Measurements from ENCODE around the gene TMEM256. TPM values are rescaled to one million over a fixed set of nuclear protein-coding genes. Genes with fewer than 3 reads are reported as not detected.
A peak's percentile ranks its signal among the peaks of the same experiment; 100 is the strongest.

Gene TMEM256
- total RNA-seq, 1 experiment from 2014 or later, result 57.6 TPM

DNA sequence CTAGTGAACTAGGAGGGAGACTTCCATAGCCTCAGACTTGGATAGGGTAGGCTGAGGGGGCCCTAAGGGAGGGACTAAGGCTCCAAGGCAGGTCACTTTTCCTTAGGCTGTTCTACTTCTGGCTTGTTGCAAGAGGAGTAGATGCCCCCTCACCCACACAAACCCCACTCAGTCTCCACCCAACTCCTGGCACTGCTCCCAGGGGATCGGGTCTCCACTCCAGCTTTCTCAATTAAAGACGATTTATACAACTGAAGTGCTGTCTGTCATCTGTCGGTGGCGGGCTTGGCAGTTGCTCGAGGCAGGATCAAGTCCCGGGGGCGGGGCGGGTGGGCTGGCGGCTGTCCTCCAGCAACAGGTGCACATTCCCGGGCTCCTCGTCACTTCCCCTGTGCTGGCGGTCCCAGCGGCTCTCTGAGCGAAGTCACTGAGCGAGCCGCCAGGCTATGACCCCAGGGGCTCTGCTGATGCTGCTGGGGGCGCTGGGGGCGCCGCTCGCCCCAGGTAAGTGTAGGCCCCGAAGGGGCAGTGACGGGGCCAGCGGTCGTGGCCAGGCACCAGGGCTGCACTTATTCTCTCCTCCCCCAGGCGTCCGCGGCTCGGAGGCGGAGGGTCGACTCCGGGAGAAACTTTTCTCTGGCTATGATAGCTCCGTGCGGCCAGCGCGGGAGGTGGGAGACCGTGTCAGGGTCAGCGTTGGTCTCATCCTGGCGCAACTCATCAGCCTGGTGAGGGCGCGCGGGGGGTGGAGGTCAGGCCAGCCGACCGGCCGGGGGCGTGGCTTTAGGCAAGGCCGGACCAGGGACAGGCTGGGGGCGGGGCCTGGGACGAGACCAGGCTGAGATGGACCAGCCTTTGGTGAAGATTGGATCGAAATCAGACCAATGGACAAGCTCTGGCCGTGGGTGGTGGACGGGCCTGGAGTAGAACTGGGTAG lies 41.1 kb upstream of the TMEM256 start, which contains the start of gene CHRNB1:
Gene CHRNB1, plus strand, starts transcription at position 380 of the 937 bp plus-strand sequence. Its CDS starts 67 bp downstream, at position 447.
- intact Hi-C loops (cut with micrococcal nuclease; ENCODE audit: unreplicated experiment), result no loop called here
- Histone ChIP-seq H3K27ac (ENCODE audit: low read depth, low read length, poor library complexity, severe bottlenecking) (peak within 1 kb of the TSS; percentile 73), H3K4me1 (ENCODE audit: insufficient read depth, low read length, poor library complexity, severe bottlenecking) (peaks cover 29% of the 10 kb centered on the region), H3K27me3 (replicated peaks; ENCODE audit: insufficient read depth, low read depth, low read length, poor library complexity) (no peaks in the 10 kb centered on the region), H3K36me3 (ENCODE audit: insufficient read depth, low read length, poor library complexity, severe bottlenecking) (no peaks in the 10 kb centered on the region), H3K4me3 (ENCODE audit: low read depth, low read length, poor library complexity, severe bottlenecking) (peak within 1 kb of the TSS; percentile 45), H3K9me3 (ENCODE audit: low read depth, low read length, poor library complexity, severe bottlenecking) (no peaks in the 10 kb centered on the region)
- TF ChIP-seq, protein P1, sequence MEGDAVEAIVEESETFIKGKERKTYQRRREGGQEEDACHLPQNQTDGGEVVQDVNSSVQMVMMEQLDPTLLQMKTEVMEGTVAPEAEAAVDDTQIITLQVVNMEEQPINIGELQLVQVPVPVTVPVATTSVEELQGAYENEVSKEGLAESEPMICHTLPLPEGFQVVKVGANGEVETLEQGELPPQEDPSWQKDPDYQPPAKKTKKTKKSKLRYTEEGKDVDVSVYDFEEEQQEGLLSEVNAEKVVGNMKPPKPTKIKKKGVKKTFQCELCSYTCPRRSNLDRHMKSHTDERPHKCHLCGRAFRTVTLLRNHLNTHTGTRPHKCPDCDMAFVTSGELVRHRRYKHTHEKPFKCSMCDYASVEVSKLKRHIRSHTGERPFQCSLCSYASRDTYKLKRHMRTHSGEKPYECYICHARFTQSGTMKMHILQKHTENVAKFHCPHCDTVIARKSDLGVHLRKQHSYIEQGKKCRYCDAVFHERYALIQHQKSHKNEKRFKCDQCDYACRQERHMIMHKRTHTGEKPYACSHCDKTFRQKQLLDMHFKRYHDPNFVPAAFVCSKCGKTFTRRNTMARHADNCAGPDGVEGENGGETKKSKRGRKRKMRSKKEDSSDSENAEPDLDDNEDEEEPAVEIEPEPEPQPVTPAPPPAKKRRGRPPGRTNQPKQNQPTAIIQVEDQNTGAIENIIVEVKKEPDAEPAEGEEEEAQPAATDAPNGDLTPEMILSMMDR (conservative IDR thresholded peaks at IDR 0.05; ENCODE audit: low read depth, low read length), result no peak
- no peak for TF ChIP-seq EZH2 (IDR thresholded peaks at IDR 0.05; ENCODE audit: borderline replicate concordance, low read depth, low read length, poor library complexity, severe bottlenecking)
- peak; percentile 68 for DNase-seq (ENCODE audit: low spot score)
- ChIA-PET CTCF (no interaction called here), POLR2A (ENCODE audit: low non-redundant PET) (no interaction called here)
- BruUV-seq (replicated peaks), result no TSS peak

GRCh38 chr17:7443499-7444485 lies 39.9 kb upstream of the TMEM256 start:
- H3K36me3 ChIP-seq (ENCODE audit: insufficient read depth, low read length, poor library complexity, severe bottlenecking), result no peaks in the 10 kb centered on the region
- intact Hi-C loops (cut with micrococcal nuclease; ENCODE audit: unreplicated experiment), result no loop called here
- H3K27ac ChIP-seq (ENCODE audit: low read depth, low read length, poor library complexity, severe bottlenecking), result peak overlapping the region; percentile 51
- no peaks in the 10 kb centered on the region for H3K27me3 ChIP-seq (replicated peaks; ENCODE audit: insufficient read depth, low read depth, low read length, poor library complexity)
- no peaks in the 10 kb centered on the region for H3K9me3 ChIP-seq (ENCODE audit: low read depth, low read length, poor library complexity, severe bottlenecking)
- CTCF ChIA-PET, result no interaction called here
- DNase-seq (ENCODE audit: low spot score), result no peak
- no peak overlapping the region for H3K4me3 ChIP-seq (ENCODE audit: low read depth, low read length, poor library complexity, severe bottlenecking)
- BruUV-seq (replicated peaks), result no TSS peak
- peaks cover 32% of the 10 kb centered on the region for H3K4me1 ChIP-seq (ENCODE audit: insufficient read depth, low read length, poor library complexity, severe bottlenecking)
- POLR2A ChIA-PET (ENCODE audit: low non-redundant PET), result no interaction called here
- no peak for TF ChIP-seq EZH2 (IDR thresholded peaks at IDR 0.05; ENCODE audit: borderline replicate concordance, low read depth, low read length, poor library complexity, severe bottlenecking)
- TF ChIP-seq, protein P1 (conservative IDR thresholded peaks at IDR 0.05; ENCODE audit: low read depth, low read length), result no peak

- Histone ChIP-seq H3K4me1 (ENCODE audit: insufficient read depth, low read length, poor library complexity, severe bottlenecking) (peaks cover 46% of the 10 kb centered on the region), H3K27me3 (replicated peaks; ENCODE audit: insufficient read depth, low read depth, low read length, poor library complexity) (no peaks in the 10 kb centered on the region), H3K9me3 (ENCODE audit: low read depth, low read length, poor library complexity, severe bottlenecking) (no peaks in the 10 kb centered on the region), H3K36me3 (ENCODE audit: insufficient read depth, low read length, poor library complexity, severe bottlenecking) (no peaks in the 10 kb centered on the region), H3K4me3 (ENCODE audit: low read depth, low read length, poor library complexity, severe bottlenecking) (no peak overlapping the region), H3K27ac (ENCODE audit: low read depth, low read length, poor library complexity, severe bottlenecking) (no peak overlapping the region)
- intact Hi-C loops (cut with micrococcal nuclease; ENCODE audit: unreplicated experiment), result no loop called here
- TF ChIP-seq, protein P1 (conservative IDR thresholded peaks at IDR 0.05; ENCODE audit: low read depth, low read length), result no peak
- TF ChIP-seq EZH2 (IDR thresholded peaks at IDR 0.05; ENCODE audit: borderline replicate concordance, low read depth, low read length, poor library complexity, severe bottlenecking), result no peak
- no peak for DNase-seq (ENCODE audit: low spot score)
- no TSS peak for BruUV-seq (replicated peaks)
- POLR2A ChIA-PET (ENCODE audit: low non-redundant PET), result no interaction called here
- CTCF ChIA-PET, result interaction anchor here (1.9 kb wide), 1 partner anchor 118 kb away, joined by 7 read pairs; no protein-coding TSS in a partner anchor
Measured at GRCh38 chr17:7442142-7442541, 38.2 kb upstream of the TMEM256 start.

All from A673 (cell line).